Ishikawa (cell line): ENCODE results near the gene GOLT1B.

ENCODE experiments used
- CEBPB ChIP-seq: IDR thresholded peaks from 2 replicates; pipeline ENCODE4 v1.6.1; 2012
- CREB1 ChIP-seq: IDR thresholded peaks from 2 replicates; pipeline ENCODE4 v1.6.1; 2012; ENCODE audit warnings: low read depth
- EP300 ChIP-seq: IDR thresholded peaks from 2 replicates; pipeline ENCODE4 v1.6.1; 2012; ENCODE audit warnings: borderline replicate concordance
- FOXM1 ChIP-seq: IDR thresholded peaks from 2 replicates; pipeline ENCODE4 v1.6.1; 2012; ENCODE audit warnings: low read depth, borderline replicate concordance
- NFIC ChIP-seq: IDR thresholded peaks from 2 replicates; pipeline ENCODE4 v1.6.1; 2012
- RAD21 ChIP-seq: IDR thresholded peaks from 2 replicates; pipeline ENCODE4 v1.6.1; 2012; ENCODE audit warnings: low read depth
- TAF1 ChIP-seq: IDR thresholded peaks from 2 replicates; pipeline ENCODE4 v1.6.1; 2012; ENCODE audit warnings: low read depth, mild to moderate bottlenecking
- TCF12 ChIP-seq: IDR thresholded peaks from 2 replicates; pipeline ENCODE4 v1.6.1; 2012; ENCODE audit warnings: low read depth
- YY1 ChIP-seq: IDR thresholded peaks from 2 replicates; pipeline ENCODE4 v1.6.1; 2012; ENCODE audit warnings: low read depth
- ZBTB7A ChIP-seq: IDR thresholded peaks from 2 replicates; pipeline ENCODE4 v1.6.1; 2012; ENCODE audit warnings: low read depth
- TF ChIP-seq, protein P1 (sequence below): IDR thresholded peaks from 2 replicates; pipeline ENCODE4 v1.6.1; 2012
- TF ChIP-seq, protein P2 (sequence below): IDR thresholded peaks from 2 replicates; pipeline ENCODE4 v1.6.1; 2012
- TF ChIP-seq, protein P3 (sequence below): IDR thresholded peaks from 2 replicates; pipeline ENCODE4 v1.6.1; 2012; ENCODE audit warnings: low read depth, mild to moderate bottlenecking

DNA sequence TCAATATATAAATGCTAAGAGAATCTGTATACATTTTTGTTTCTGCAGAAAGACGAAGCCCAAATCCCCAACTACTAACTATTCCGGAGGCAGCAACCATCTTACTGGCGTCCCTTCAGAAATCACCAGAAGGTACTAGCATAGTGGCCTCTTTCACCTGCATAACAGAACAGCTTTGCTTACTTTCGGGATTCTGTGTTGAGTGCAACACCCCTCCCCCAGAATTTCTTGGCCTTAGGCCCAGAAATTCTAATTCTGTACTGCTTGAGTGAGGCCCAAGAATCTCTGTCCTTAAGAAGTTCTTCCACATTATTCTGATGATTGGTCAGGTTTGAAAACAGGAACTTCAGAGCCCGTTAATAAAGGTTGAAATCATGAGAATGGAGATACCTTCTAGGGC, 27.4 kb downstream of the GOLT1B start:
- TF ChIP-seq RAD21: no peak
- TF ChIP-seq CEBPB: no peak
- no peak for TF ChIP-seq CREB1
- 0 out of 2 replicates have a peak, but pooled peaks have one; percentile 31 for TF ChIP-seq EP300
- peak; percentile 92 for TF ChIP-seq NFIC
- TF ChIP-seq, protein P1, sequence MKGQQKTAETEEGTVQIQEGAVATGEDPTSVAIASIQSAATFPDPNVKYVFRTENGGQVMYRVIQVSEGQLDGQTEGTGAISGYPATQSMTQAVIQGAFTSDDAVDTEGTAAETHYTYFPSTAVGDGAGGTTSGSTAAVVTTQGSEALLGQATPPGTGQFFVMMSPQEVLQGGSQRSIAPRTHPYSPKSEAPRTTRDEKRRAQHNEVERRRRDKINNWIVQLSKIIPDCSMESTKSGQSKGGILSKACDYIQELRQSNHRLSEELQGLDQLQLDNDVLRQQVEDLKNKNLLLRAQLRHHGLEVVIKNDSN: no peak
- TF ChIP-seq FOXM1: 0 out of 2 replicates have a peak, but pooled peaks have one; percentile 28
- TF ChIP-seq ZBTB7A: no peak
- TF ChIP-seq TAF1: no peak
- TF ChIP-seq YY1: no peak
- TF ChIP-seq, protein P2, sequence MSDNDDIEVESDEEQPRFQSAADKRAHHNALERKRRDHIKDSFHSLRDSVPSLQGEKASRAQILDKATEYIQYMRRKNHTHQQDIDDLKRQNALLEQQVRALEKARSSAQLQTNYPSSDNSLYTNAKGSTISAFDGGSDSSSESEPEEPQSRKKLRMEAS: no peak
- TF ChIP-seq, protein P3, sequence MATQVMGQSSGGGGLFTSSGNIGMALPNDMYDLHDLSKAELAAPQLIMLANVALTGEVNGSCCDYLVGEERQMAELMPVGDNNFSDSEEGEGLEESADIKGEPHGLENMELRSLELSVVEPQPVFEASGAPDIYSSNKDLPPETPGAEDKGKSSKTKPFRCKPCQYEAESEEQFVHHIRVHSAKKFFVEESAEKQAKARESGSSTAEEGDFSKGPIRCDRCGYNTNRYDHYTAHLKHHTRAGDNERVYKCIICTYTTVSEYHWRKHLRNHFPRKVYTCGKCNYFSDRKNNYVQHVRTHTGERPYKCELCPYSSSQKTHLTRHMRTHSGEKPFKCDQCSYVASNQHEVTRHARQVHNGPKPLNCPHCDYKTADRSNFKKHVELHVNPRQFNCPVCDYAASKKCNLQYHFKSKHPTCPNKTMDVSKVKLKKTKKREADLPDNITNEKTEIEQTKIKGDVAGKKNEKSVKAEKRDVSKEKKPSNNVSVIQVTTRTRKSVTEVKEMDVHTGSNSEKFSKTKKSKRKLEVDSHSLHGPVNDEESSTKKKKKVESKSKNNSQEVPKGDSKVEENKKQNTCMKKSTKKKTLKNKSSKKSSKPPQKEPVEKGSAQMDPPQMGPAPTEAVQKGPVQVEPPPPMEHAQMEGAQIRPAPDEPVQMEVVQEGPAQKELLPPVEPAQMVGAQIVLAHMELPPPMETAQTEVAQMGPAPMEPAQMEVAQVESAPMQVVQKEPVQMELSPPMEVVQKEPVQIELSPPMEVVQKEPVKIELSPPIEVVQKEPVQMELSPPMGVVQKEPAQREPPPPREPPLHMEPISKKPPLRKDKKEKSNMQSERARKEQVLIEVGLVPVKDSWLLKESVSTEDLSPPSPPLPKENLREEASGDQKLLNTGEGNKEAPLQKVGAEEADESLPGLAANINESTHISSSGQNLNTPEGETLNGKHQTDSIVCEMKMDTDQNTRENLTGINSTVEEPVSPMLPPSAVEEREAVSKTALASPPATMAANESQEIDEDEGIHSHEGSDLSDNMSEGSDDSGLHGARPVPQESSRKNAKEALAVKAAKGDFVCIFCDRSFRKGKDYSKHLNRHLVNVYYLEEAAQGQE: no peak
- TF ChIP-seq TCF12: no peak
